DMS 273 (cell line): ENCODE results near the gene PTPRM.
"Not testable (repeated sequence)": the region's sequence is repeated elsewhere in the genome, so short reads cannot be mapped to it uniquely, and the experiment has no call there.

Experiments
- DNase-seq: peaks from one replicate; lab custom pipeline; 2025; ENCODE audit not compliant: unreplicated experiment; lab: John Stamatoyannopoulos, UW

PTPRM gene

GRCh38 chr18:7721532-7721931 lies 154.4 kb downstream of the PTPRM start:
- DNase-seq = no peak

DNA sequence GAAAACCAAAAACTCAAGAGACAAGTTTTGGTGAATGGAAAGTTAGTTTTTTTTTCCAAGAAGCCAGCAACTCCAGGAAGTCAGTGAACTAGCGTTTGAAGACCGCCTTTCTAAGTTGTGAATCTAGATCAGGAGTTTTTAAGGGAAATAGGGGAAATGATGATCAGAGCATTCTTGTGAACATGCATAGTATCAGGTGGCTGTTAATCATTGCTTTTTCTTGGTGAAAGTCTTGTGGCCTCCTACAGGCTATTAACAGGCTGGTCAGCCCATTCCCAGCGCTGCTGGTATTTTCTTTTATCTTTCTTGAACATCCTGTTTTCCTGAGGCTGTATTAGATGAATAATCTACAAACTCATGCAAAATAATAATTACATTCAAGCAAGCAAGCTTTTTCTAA lies 155.8 kb downstream of the PTPRM start:
- no peak for DNase-seq

GRCh38 chr18:7723558-7723957 lies 156.4 kb downstream of the PTPRM start:
- no peak for DNase-seq

GRCh38 chr18:7725473-7725872 lies 158.4 kb downstream of the PTPRM start:
- no peak for DNase-seq

DNA sequence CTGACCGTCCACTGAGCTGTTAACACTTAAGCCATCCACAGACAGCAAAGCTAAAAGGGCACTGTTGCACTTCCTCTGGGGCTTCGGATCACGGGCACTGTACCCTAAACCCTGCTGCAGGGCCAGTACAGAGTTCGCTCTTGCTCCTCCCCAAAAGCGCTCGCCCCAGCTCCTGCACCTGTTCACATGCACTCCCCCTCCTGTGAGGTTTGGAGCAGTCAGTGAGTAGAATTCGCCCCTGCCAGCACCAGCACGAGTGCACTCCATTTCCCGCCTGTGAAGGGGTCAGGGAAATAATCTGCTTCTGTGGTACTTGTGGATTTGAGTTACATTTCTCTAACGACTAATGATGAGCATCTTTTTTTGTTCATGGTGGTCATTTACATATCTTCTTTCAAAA lies 158.8 kb downstream of the PTPRM start:
- no peak for DNase-seq

- DNase-seq = no peak
Measured at GRCh38 chr18:7726522-7726921, 159.4 kb downstream of the PTPRM start.

DNA sequence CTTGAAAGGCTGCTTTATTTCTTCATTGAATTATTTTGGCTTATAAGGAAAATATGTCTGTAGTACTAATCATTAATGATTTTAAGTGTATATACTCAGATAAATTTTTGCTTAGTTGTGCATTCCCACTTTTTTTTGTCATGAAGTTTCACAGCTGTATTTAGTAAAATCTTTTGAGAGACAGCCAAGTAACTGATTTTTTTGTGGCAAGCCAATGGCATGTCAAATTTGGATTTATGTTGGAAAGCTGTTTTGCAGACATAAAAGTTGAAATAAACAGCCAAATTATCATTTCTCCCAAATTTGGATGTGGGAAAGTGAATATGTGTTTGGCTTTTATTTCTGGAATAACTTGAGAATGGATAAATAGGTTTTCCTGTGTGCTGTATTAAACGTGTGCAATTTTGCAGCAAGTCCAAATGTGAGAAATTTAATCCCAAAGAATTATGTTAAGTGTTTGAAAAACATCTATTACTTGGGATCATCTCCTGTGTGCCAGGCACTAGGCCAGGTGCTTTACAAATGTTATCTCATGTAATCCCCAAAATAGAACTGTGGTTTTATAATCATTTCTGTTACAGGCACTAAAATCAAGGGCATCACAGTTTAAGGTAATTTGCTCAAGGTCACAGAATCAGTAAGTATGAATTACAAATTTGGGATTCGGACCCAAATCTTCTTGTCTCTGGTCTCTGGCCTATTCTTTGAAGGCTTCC lies 160.4 kb downstream of the PTPRM start:
- DNase-seq = no peak

GRCh38 chr18:7728297-7728696 lies 161.2 kb downstream of the PTPRM start:
- no peak for DNase-seq

- DNase-seq = no peak
Measured at GRCh38 chr18:7729868-7730267, 162.8 kb downstream of the PTPRM start.

DNA sequence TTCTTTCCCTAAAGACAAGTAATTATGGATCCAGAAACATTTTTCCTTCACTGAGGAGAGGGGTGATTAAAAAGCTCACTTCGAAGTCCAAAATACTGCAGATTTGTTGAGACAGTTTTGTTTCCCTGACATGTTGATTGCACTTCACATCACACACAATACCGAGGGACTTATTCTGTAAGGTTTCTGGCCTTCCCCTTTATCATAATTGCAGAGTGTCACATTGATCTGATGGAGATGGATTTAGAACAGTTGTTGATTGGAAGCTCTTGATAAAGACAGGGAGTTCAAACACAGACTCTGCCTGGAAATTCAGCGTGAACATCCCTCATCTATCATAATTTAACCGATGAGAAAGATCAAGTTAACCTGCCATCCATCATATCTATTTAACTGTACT lies 163.6 kb downstream of the PTPRM start:
- DNase-seq = no peak

DNA sequence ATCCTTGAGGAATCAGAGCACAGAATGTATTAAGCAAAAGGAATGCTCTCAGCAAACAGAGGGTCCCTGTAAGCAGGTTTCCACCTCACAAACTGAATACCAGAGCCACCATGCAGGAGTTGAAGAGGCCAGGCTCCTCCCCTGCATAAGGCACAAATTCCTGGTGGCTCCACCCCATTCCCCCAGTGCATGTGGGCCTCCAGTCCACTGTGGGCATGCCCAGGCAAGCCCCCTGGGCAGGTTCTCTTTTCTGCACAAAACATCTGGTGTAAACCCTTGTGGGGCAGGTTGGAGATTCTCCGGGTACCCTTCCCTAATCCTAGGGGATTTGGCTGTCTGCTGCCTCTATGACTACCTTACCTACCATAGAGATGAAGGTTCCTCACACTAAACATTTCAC lies 166.5 kb downstream of the PTPRM start:
- DNase-seq = no peak

GRCh38 chr18:7735196-7735595 lies 168.1 kb downstream of the PTPRM start:
- no peak for DNase-seq

GRCh38 chr18:7735626-7736175 lies 168.6 kb downstream of the PTPRM start:
- DNase-seq = no peak

DNA sequence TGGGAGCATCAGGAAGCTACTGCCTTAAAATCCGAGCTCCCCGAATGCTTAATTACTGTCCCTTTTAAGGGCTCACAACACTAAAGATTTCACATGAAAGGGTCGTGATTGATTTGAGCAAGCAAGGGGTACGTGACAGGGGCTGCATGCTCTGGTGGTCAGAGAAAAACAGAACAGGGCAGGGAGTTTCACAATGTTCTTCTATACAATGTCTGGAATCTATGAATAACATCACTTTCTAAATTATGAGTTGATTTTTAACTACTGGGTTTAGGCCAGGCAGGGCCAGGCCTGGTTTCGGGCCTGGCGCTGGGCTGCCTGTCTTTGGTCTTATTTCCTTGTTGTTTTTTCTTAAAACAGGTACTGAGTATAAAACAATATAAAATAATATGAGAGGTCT lies 169.4 kb downstream of the PTPRM start:
- not testable (repeated sequence) for DNase-seq

DNA sequence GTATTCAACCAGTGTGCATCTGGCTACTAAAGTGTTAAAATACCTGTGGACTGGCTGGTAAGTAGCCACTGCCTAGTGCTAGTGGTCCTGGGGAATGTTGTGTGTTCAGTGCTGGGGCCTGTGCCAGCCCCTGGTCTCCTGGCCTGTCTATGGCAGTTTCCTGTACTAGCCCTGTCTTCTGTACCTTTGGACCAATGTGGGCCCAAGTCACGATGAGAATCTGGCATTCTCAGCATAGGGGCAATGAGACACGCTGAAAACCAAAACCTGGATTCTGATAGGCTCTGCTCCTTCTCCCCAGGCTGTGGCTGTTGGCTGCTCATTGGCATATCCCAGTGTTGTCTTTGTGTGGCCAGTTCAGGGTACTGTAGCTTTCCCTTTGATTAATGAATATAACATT lies 170.4 kb downstream of the PTPRM start:
- DNase-seq = no peak

- no peak for DNase-seq
Measured at GRCh38 chr18:7740821-7741220, 173.7 kb downstream of the PTPRM start.

GRCh38 chr18:7741640-7742039 lies 174.5 kb downstream of the PTPRM start:
- DNase-seq = no peak

DNA sequence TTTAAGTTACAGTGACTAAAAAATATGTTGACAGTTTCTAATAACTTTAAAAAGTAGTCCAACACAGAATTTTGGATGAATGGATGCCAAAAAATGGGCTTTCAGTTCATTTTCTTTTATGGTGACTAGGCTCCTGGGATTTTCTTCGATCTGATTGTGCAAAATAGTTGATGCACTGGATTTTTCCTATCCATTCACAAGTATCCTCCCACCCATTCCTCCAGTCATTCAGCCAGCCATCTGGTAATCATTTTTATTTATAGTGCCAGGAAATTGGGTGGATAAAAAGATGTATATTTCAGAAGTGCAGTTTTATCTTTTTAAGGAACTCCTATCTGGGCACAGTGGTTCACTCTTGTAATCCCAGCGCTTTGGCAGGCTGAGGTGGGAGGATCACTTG lies 175.1 kb downstream of the PTPRM start:
- DNase-seq = no peak

DNA sequence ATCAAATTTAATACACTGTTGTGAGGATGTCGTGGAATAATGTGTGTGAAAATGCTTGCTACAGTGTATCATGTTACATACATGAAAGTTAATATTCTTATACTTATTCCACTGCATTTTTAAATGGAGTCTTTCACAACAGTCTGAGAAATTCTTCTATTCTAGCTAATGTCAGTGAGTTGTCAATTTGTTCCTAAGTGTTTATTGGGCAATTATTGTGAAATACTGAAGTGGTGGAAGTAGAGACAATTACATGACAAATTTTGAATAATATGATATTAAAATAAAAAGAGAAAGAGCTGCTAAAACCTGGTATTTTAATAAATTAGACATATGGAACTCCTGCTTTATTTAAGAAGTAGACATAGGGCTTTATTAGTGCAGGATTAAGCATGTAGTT lies 176.1 kb downstream of the PTPRM start:
- no peak for DNase-seq

GRCh38 chr18:7746106-7746505 lies 179.0 kb downstream of the PTPRM start:
- DNase-seq = no peak

DNA sequence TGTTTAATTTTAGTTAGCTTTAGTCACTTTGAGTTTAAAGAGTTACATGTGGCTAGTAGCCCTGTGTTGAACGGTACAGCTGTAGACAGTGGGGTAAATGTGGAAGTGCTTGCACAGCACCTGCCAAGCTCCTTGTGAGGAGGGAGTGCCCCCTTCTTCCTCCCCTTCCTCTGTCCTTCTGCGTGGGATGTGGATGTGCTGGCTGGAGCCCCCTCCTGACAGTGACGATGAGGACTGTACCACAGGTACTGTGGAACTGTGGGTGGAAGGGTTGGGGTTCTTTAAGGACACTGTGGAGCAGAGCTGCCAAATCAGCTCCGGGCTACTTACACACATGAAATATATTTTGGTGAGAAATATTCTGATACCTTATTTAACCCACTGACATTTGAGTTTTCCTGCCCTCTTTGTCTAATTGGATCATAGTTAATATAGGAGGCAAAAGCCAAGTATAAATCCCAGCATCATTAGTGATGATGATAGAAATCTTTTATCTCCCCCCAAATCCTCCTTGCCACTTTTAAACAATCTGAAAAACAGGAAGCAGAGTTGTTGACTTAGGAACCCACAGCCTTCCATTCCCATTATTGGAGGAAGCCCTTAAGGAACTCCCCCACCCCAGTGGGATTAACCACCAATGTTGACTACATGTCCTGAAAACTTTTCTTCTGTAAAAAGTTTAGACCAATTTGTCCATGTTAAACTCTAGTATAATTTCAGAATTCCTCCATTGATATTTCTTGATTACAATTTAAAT lies 181.3 kb downstream of the PTPRM start:
- no peak for DNase-seq

- DNase-seq = no peak
Measured at GRCh38 chr18:7749008-7749405, 181.9 kb downstream of the PTPRM start.
